ENCODE measurements around the gene WASHC3.

Gene WASHC3

GRCh38 chr12:101967506-101967905 is 94.3 kb downstream of the WASHC3 start:
- no peak for DNase-seq

GRCh38 chr12:101966496-101966895 is 95.3 kb downstream of the WASHC3 start:
- no peak for DNase-seq

- no peak for DNase-seq
These were observed 98.1 kb downstream of the WASHC3 start for GRCh38 chr12:101963697-101964096.
